Activated CD8-positive, alpha-beta memory T cell treated with anti-CD3 and anti-CD28 coated beads for 48 hours (primary cell): ENCODE measurements around the gene BMP6.
"Not testable (repeated sequence)": the region's sequence is repeated elsewhere in the genome, so short reads cannot be mapped to it uniquely, and the experiment has no call there.

Experiments
- DNase-seq, 3 experiments: peaks; one replicate each; pipeline ENCODE4 v3.0.0-alpha.2; 2020; ENCODE audit warnings: low read depth in 2 of 3, low spot score in 2 of 3

Gene BMP6

GRCh38 chr6:7881765-7882500, 156.0 kb downstream of the BMP6 start:
- no peak for DNase-seq

- no peak for DNase-seq
Observed at GRCh38 chr6:7882505-7883257, 156.8 kb downstream of the BMP6 start.

GRCh38 chr6:7883381-7883780, 157.5 kb downstream of the BMP6 start:
- no peak for DNase-seq

GRCh38 chr6:7886132-7886531, 160.2 kb downstream of the BMP6 start:
- no peak for DNase-seq

GRCh38 chr6:7887278-7887991, 161.5 kb downstream of the BMP6 start:
- no peak for DNase-seq

- no peak for DNase-seq
Observed at GRCh38 chr6:7888587-7889357, 162.9 kb downstream of the BMP6 start.

GRCh38 chr6:7891078-7891872, 165.4 kb downstream of the BMP6 start:
- DNase-seq, result no peak

GRCh38 chr6:7892367-7892766, 166.5 kb downstream of the BMP6 start:
- not testable (repeated sequence) for DNase-seq

GRCh38 chr6:7893342-7893741, 167.4 kb downstream of the BMP6 start:
- DNase-seq, result no peak

GRCh38 chr6:7894262-7895124, 168.6 kb downstream of the BMP6 start:
- no peak for DNase-seq

GRCh38 chr6:7895125-7895423, 169.2 kb downstream of the BMP6 start:
- no peak for DNase-seq

- no peak for DNase-seq
Observed at GRCh38 chr6:7896465-7896987, 170.6 kb downstream of the BMP6 start.

GRCh38 chr6:7897461-7898192, 171.7 kb downstream of the BMP6 start:
- no peak for DNase-seq

- not testable (repeated sequence) for DNase-seq
Observed at GRCh38 chr6:7898193-7898586, 172.3 kb downstream of the BMP6 start.

GRCh38 chr6:7899101-7899888, 173.4 kb downstream of the BMP6 start:
- DNase-seq, result no peak

GRCh38 chr6:7899889-7900213, 174.0 kb downstream of the BMP6 start:
- DNase-seq, result no peak

- DNase-seq, result no peak
Observed at GRCh38 chr6:7900621-7901020, 174.7 kb downstream of the BMP6 start.

GRCh38 chr6:7901056-7901455, 175.2 kb downstream of the BMP6 start:
- no peak for DNase-seq
